Right lobe of liver (tissue), 4 donors: Measurements from ENCODE around the gene TMEM245.

Source experiments
- POLR2A ChIP-seq: fragments of 450-650 bp; IDR thresholded peaks from one replicate; pipeline ENCODE4 v1.6.1; 2017; ENCODE audit warnings: antibody characterized with exemption, mild to moderate bottlenecking
- TF ChIP-seq, protein P1 (sequence below), 4 donors: fragments of 200-600 bp in 3 of 4; fragments of 450-650 bp in 1 of 4; IDR thresholded peaks; one replicate each; pipeline versions ENCODE4 v1.5.1 to v1.8.0; 2016 to 2022; ENCODE audit warnings: antibody characterized with exemption in 4 of 4, mild to moderate bottlenecking in 2 of 4
- donor health status: DM: no; HTN: no; CAD: no.
- donor health status: DM: no; HTN: no; CAD: no.
- donor health status: DM: no; HTN: yes; CAD: no.

GRCh38 chr9:108991479-108991878, 128.3 kb downstream of the TMEM245 start:
- TF ChIP-seq, protein P1, sequence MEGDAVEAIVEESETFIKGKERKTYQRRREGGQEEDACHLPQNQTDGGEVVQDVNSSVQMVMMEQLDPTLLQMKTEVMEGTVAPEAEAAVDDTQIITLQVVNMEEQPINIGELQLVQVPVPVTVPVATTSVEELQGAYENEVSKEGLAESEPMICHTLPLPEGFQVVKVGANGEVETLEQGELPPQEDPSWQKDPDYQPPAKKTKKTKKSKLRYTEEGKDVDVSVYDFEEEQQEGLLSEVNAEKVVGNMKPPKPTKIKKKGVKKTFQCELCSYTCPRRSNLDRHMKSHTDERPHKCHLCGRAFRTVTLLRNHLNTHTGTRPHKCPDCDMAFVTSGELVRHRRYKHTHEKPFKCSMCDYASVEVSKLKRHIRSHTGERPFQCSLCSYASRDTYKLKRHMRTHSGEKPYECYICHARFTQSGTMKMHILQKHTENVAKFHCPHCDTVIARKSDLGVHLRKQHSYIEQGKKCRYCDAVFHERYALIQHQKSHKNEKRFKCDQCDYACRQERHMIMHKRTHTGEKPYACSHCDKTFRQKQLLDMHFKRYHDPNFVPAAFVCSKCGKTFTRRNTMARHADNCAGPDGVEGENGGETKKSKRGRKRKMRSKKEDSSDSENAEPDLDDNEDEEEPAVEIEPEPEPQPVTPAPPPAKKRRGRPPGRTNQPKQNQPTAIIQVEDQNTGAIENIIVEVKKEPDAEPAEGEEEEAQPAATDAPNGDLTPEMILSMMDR (IDR thresholded peaks at IDR 0.05) = no peak
- no peak for TF ChIP-seq POLR2A
